Measurements from ENCODE around the gene MAJIN. TPM values are rescaled to one million over a fixed set of nuclear protein-coding genes. Genes with fewer than 3 reads are reported as not detected.

MAJIN gene
- total RNA-seq, 1 experiment from 2014 or later, result not detected

DNA sequence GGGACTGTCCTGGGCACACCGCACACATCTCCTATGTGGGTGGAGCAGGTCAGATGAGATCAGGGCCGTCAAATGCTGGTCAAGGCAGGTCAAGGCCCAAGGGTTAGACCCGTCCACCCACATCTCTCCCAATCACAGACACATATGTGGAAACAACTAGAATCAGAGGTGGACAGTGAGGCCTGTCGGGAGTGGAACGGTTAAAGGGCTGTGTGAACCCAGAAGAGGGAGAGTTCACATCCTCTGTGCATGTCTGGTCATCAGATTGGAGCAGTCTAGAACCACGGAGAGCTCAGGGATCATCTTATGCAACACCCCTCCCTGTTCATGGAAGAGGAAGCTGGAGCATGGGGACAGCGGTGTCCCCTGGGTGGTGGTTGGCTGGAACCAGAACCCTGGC, 47.9 kb upstream of the MAJIN start:
- Histone ChIP-seq H3K27me3 (replicated peaks; ENCODE audit: insufficient read depth, low read depth, low read length, poor library complexity) (no peaks in the 10 kb centered on the region), H3K27ac (ENCODE audit: low read depth, low read length, poor library complexity, severe bottlenecking) (no peak overlapping the region), H3K4me3 (ENCODE audit: low read depth, low read length, poor library complexity, severe bottlenecking) (no peak overlapping the region), H3K9me3 (ENCODE audit: low read depth, low read length, poor library complexity, severe bottlenecking) (no peaks in the 10 kb centered on the region), H3K36me3 (ENCODE audit: insufficient read depth, low read length, poor library complexity, severe bottlenecking) (peaks cover 16% of the 10 kb centered on the region), H3K4me1 (ENCODE audit: insufficient read depth, low read length, poor library complexity, severe bottlenecking) (no peaks in the 10 kb centered on the region)
- no TSS peak for BruUV-seq (replicated peaks)
- no peak for TF ChIP-seq EZH2 (IDR thresholded peaks at IDR 0.05; ENCODE audit: borderline replicate concordance, low read depth, low read length, poor library complexity, severe bottlenecking)
- POLR2A ChIA-PET (ENCODE audit: low non-redundant PET), result no interaction called here
- intact Hi-C loops (cut with micrococcal nuclease; ENCODE audit: unreplicated experiment), result no loop called here
- CTCF ChIA-PET, result no interaction called here
- no peak for DNase-seq (ENCODE audit: low spot score)

DNA sequence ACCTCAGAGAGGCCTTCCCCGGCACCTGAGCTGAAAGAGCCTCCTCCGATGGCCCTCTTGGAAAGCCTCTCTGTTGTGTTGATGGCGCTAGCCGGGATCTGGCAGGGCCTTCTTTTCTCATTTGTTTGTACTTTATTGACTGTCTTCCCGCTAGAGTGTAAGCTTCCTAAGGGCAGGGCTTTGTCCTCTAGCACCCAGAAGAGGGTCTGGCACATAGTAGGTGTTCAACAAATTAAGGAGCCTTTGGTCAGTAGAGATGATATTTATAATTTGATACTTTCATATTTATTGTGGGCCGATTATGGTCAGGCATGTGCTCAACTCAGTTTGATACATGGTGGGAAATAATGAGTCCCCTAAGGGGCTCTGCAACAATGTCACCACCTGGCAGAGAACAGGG, 46.0 kb upstream of the MAJIN start:
- POLR2A ChIA-PET (ENCODE audit: low non-redundant PET), result no interaction called here
- no peaks in the 10 kb centered on the region for H3K27me3 ChIP-seq (replicated peaks; ENCODE audit: insufficient read depth, low read depth, low read length, poor library complexity)
- CTCF ChIA-PET, result no interaction called here
- H3K36me3 ChIP-seq (ENCODE audit: insufficient read depth, low read length, poor library complexity, severe bottlenecking), result peaks cover 16% of the 10 kb centered on the region
- no peaks in the 10 kb centered on the region for H3K9me3 ChIP-seq (ENCODE audit: low read depth, low read length, poor library complexity, severe bottlenecking)
- DNase-seq (ENCODE audit: low spot score), result no peak
- intact Hi-C loops (cut with micrococcal nuclease; ENCODE audit: unreplicated experiment), result no loop called here
- no peak overlapping the region for H3K27ac ChIP-seq (ENCODE audit: low read depth, low read length, poor library complexity, severe bottlenecking)
- no peak overlapping the region for H3K4me3 ChIP-seq (ENCODE audit: low read depth, low read length, poor library complexity, severe bottlenecking)
- H3K4me1 ChIP-seq (ENCODE audit: insufficient read depth, low read length, poor library complexity, severe bottlenecking), result no peaks in the 10 kb centered on the region
- TF ChIP-seq EZH2 (IDR thresholded peaks at IDR 0.05; ENCODE audit: borderline replicate concordance, low read depth, low read length, poor library complexity, severe bottlenecking), result no peak
- TF ChIP-seq, protein P1, sequence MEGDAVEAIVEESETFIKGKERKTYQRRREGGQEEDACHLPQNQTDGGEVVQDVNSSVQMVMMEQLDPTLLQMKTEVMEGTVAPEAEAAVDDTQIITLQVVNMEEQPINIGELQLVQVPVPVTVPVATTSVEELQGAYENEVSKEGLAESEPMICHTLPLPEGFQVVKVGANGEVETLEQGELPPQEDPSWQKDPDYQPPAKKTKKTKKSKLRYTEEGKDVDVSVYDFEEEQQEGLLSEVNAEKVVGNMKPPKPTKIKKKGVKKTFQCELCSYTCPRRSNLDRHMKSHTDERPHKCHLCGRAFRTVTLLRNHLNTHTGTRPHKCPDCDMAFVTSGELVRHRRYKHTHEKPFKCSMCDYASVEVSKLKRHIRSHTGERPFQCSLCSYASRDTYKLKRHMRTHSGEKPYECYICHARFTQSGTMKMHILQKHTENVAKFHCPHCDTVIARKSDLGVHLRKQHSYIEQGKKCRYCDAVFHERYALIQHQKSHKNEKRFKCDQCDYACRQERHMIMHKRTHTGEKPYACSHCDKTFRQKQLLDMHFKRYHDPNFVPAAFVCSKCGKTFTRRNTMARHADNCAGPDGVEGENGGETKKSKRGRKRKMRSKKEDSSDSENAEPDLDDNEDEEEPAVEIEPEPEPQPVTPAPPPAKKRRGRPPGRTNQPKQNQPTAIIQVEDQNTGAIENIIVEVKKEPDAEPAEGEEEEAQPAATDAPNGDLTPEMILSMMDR (conservative IDR thresholded peaks at IDR 0.05; ENCODE audit: low read depth, low read length), result no peak
- BruUV-seq (replicated peaks), result no TSS peak

DNA sequence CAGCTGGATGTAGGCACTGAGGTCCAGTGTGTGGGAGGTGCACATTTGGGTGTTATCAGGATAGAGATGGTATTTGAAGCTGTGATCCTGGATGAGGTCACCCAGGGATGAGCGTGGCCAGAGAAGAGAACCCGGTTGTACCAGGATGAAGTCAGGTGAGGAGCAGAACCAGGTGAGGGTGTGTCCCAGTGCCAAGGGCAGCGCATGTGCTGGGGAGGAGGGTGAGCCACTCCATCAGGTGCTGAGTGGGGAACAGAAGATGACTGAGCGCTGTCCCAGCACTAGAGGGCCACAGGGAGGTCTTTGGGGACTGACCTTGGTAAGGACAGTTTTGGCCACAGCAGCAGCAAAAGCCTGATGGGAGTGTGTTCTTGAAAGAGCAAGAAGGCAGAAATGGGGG, 44.8 kb upstream of the MAJIN start:
- H3K9me3 ChIP-seq (ENCODE audit: low read depth, low read length, poor library complexity, severe bottlenecking), result no peaks in the 10 kb centered on the region
- CTCF ChIA-PET, result no interaction called here

More for the DNA sequence above, 44.8 kb upstream of the MAJIN start:
- H3K4me1 ChIP-seq (ENCODE audit: insufficient read depth, low read length, poor library complexity, severe bottlenecking), result no peaks in the 10 kb centered on the region
- no peak for DNase-seq (ENCODE audit: low spot score)
- BruUV-seq (replicated peaks), result no TSS peak
- H3K27ac ChIP-seq (ENCODE audit: low read depth, low read length, poor library complexity, severe bottlenecking), result no peak overlapping the region
- POLR2A ChIA-PET (ENCODE audit: low non-redundant PET), result no interaction called here
- intact Hi-C loops (cut with micrococcal nuclease; ENCODE audit: unreplicated experiment), result no loop called here
- TF ChIP-seq, protein P1 (conservative IDR thresholded peaks at IDR 0.05; ENCODE audit: low read depth, low read length), result no peak
- TF ChIP-seq EZH2 (IDR thresholded peaks at IDR 0.05; ENCODE audit: borderline replicate concordance, low read depth, low read length, poor library complexity, severe bottlenecking), result no peak
- no peaks in the 10 kb centered on the region for H3K27me3 ChIP-seq (replicated peaks; ENCODE audit: insufficient read depth, low read depth, low read length, poor library complexity)
- peaks cover 16% of the 10 kb centered on the region for H3K36me3 ChIP-seq (ENCODE audit: insufficient read depth, low read length, poor library complexity, severe bottlenecking)
- H3K4me3 ChIP-seq (ENCODE audit: low read depth, low read length, poor library complexity, severe bottlenecking), result no peak overlapping the region
